ENCODE measurements around the gene BCKDHA.
"Not testable (repeated sequence)": the region's sequence is repeated elsewhere in the genome, so short reads cannot be mapped to it uniquely, and the experiment has no call there.

Gene BCKDHA

DNA sequence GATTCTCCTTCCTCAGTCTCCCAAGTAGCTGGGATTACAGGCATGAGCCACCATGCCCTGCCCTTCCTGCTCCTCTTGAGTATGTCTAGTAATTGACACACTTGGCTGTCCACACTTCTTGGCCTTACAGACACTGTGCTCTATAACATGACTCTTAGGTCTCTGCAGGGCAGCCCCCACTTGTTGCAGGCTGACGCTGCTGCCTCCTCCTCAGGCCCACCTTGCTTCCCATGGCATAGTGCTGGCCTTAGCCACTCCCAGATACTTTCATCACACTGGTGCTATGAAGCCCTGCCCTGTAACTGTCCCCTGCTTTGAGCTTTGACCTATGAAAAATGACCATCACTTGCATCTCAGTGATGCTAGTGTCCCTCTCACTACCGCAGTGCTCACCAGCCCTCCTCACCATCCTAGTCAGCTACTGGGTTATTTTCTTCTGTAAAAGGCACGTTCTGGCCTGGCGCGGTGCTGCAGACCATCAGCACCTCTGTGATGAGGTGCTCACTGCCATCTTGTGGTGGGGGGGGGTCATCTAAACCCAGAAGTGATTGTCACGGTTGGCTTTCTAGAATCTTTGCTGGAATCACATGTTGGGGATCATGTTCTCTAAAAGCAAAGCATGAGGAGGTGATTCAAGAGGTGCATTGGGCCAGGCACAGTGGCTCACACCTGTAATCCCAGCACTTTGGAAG is 55.1 kb downstream of the BCKDHA start:
- DNase-seq = no peak

DNA sequence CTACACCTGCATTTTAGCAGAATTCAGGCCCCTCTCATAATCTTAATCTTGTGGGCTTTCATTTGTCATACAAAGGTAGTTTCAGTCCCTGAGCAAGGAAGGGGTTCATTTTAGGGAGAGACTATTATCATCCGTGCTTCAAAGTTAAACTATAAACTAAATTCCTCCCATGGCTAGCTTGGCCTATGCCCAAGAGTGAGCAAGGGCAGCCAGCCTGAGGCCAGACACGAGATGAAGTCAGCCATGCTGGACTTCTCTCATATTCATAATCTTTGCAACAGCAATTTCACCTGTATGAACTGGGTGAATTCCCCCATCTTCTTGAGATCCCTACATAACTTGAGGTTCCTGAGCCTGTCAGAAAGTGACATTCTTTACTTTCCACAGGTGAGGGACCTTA is 58.3 kb downstream of the BCKDHA start:
- no peak for DNase-seq

DNA sequence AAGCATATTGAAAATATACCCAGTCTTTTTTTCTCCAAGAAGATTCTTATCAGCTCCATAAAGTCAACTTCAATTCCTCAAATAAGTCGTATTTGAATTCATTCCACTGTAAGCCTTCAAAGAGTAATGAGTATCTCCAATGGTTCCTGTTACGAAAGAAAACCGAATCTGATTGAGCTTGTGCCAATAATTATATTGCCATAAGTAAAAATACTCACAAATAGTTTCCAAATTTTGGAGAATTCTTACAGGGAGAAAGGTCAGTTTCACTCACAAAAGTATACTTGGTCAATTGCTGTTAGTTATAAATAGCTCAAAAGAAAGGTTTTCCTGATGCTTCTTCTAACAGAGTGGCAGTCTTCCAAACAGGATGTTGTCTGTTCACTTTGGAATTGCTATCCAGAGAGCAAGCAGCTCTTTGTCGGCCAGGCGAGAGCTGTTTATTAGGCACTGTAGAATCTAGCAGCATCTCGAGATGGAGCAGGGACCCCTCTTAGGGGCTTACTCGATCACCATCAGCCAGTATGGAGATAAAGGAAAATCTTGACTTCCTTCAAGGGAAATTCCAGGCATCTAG is 58.8 kb downstream of the BCKDHA start:
- DNase-seq = no peak

DNA sequence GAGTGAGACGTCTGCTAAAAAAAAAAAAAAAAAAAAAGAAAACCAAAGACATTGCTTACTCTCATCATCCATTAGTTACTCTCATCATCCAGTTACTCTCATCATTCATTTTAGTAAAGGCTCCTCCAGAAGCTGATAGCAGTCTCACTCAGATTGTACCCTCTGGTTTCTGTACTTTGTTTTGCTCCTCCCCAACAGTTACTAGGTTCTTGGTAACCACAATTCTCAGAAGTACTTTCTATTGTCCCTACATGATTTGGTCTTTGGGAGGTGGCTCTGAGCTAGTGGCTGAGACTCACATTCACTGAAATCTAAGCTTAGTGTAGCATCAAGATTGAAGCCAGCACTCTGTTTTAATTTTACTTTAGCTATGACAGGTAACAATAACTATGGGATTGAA is 59.6 kb downstream of the BCKDHA start:
- DNase-seq = no peak

GRCh38 chr19:41462497-41462896 is 64.9 kb downstream of the BCKDHA start:
- DNase-seq = no peak

GRCh38 chr19:41463257-41464256 is 65.9 kb downstream of the BCKDHA start:
- not testable (repeated sequence) for DNase-seq

Measured in activated CD4-positive, alpha-beta T cell treated with anti-CD3 and anti-CD28 coated beads for 48 hours (primary cell).